Measurements from ENCODE around the gene DLGAP1.

Gene DLGAP1

GRCh38 chr18:3816610-3817363, 638.3 kb downstream of the DLGAP1 start:
- peak; percentile 10 for DNase-seq (ENCODE audit: low spot score)

- DNase-seq (ENCODE audit: low spot score): no peak
Measured at GRCh38 chr18:3815991-3816390, 639.1 kb downstream of the DLGAP1 start.

GRCh38 chr18:3814816-3815215, 640.3 kb downstream of the DLGAP1 start:
- no peak for DNase-seq (ENCODE audit: low spot score)

- no peak for DNase-seq (ENCODE audit: low spot score)
Measured at GRCh38 chr18:3810296-3810695, 644.8 kb downstream of the DLGAP1 start.

- no peak for DNase-seq (ENCODE audit: low spot score)
Measured at GRCh38 chr18:3808985-3809780, 645.9 kb downstream of the DLGAP1 start.

GRCh38 chr18:3806656-3807055, 648.5 kb downstream of the DLGAP1 start:
- DNase-seq (ENCODE audit: low spot score): no peak

- DNase-seq (ENCODE audit: low spot score): no peak
Measured at GRCh38 chr18:3804336-3804735, 650.8 kb downstream of the DLGAP1 start.

GRCh38 chr18:3803350-3803749, 651.8 kb downstream of the DLGAP1 start:
- DNase-seq (ENCODE audit: low spot score): no peak

- DNase-seq (ENCODE audit: low spot score): no peak
Measured at GRCh38 chr18:3799515-3799914, 655.6 kb downstream of the DLGAP1 start.

- DNase-seq (ENCODE audit: low spot score): no peak
Measured at GRCh38 chr18:3798032-3798431, 657.1 kb downstream of the DLGAP1 start.

- no peak for DNase-seq (ENCODE audit: low spot score)
Measured at GRCh38 chr18:3796434-3796833, 658.7 kb downstream of the DLGAP1 start.

GRCh38 chr18:3794537-3795348, 660.4 kb downstream of the DLGAP1 start:
- peak; percentile 94 for DNase-seq (ENCODE audit: low spot score)

GRCh38 chr18:3793545-3793944, 661.6 kb downstream of the DLGAP1 start:
- DNase-seq (ENCODE audit: low spot score): no peak

- no peak for DNase-seq (ENCODE audit: low spot score)
Measured at GRCh38 chr18:3793111-3793510, 662.0 kb downstream of the DLGAP1 start.

- no peak for DNase-seq (ENCODE audit: low spot score)
Measured at GRCh38 chr18:3792711-3793110, 662.4 kb downstream of the DLGAP1 start.

GRCh38 chr18:3791238-3791637, 663.9 kb downstream of the DLGAP1 start:
- DNase-seq (ENCODE audit: low spot score): peak; percentile 71

- DNase-seq (ENCODE audit: low spot score): peak; percentile 15
Measured at GRCh38 chr18:3790703-3791102, 664.4 kb downstream of the DLGAP1 start.

GRCh38 chr18:3789525-3789924, 665.6 kb downstream of the DLGAP1 start:
- no peak for DNase-seq (ENCODE audit: low spot score)

- DNase-seq (ENCODE audit: low spot score): no peak
Measured at GRCh38 chr18:3784949-3785348, 670.2 kb downstream of the DLGAP1 start.

- no peak for DNase-seq (ENCODE audit: low spot score)
Measured at GRCh38 chr18:3782901-3783300, 672.2 kb downstream of the DLGAP1 start.

- DNase-seq (ENCODE audit: low spot score): no peak
Measured at GRCh38 chr18:3777719-3778118, 677.4 kb downstream of the DLGAP1 start.

- no peak for DNase-seq (ENCODE audit: low spot score)
Measured at GRCh38 chr18:3777122-3777521, 678.0 kb downstream of the DLGAP1 start.

GRCh38 chr18:3775996-3776395, 679.1 kb downstream of the DLGAP1 start:
- DNase-seq (ENCODE audit: low spot score): no peak

Data from kidney capillary endothelial cell (primary cell).